Measurements from ENCODE around the gene MRO. TPM values are rescaled to one million over a fixed set of nuclear protein-coding genes. Genes with fewer than 3 reads are reported as not detected.
"Not testable (repeated sequence)": the region's sequence is repeated elsewhere in the genome, so short reads cannot be mapped to it uniquely, and the experiment has no call there.

MRO gene
- total RNA-seq, 1 donor from 2014 or later, result not detected

DNA sequence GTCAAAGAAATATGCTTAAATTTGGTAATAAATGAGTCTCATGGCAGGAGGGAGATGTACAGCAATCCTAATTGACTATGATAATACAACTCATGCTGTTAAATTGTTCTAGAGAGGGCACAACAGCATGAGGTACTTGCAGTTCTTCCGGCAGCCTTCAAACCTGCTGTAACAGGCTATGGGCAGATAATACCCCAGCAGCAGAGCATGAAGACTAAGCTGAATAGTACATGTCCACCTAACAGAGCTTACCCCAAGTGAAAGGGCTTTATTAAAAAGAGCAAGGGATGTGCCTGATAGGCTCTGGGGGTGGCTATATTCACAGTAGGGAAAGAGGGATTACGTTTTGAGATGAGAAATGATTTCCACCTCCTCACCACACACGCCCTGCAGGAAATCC is 28.9 kb downstream of the MRO start:
- intact Hi-C loops (cut with DNase I), result no loop called here
- no peaks in the 10 kb centered on the region for H3K36me3 ChIP-seq
- H3K4me1 ChIP-seq, result no peaks in the 10 kb centered on the region
- no peaks in the 10 kb centered on the region for H3K27me3 ChIP-seq
- no peak overlapping the region for H3K27ac ChIP-seq
- no peak for TF ChIP-seq POLR2A (IDR thresholded peaks at IDR 0.05)
- H3K4me3 ChIP-seq, result no peak overlapping the region
- DNase-seq (ENCODE audit: extremely low spot score in 2 of 2), result no peak
- no peaks in the 10 kb centered on the region for H3K9me3 ChIP-seq

DNA sequence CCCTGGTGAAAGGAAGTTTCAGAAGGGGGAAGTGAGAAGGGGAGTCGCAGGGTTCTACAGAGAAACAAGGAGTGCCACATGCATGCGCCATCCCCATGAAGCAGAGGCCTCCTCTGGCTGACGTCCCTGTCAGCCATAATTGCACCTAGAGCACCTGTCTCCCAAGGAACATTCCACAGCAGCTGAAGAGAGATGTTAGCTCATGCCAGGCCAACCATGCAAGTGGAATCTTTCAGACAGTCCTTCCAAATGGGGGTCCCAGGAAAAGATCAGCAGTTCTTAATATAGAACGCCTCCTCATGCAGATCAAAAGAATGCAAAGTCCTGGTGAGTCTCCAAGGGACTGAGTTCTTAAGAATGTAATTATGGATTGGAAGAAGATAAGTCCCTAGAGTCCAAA is 29.6 kb downstream of the MRO start:
- intact Hi-C loops (cut with DNase I), result no loop called here
- H3K36me3 ChIP-seq, result no peaks in the 10 kb centered on the region
- H3K4me1 ChIP-seq, result no peaks in the 10 kb centered on the region
- no peak overlapping the region for H3K4me3 ChIP-seq
- no peaks in the 10 kb centered on the region for H3K27me3 ChIP-seq
- no peaks in the 10 kb centered on the region for H3K9me3 ChIP-seq
- TF ChIP-seq POLR2AphosphoS5 (IDR thresholded peaks at IDR 0.05; ENCODE audit: insufficient read depth in 1 of 2, low read depth in 1 of 2) (no peak), POLR2A (IDR thresholded peaks at IDR 0.05) (no peak)
- TF ChIP-seq, protein P1, sequence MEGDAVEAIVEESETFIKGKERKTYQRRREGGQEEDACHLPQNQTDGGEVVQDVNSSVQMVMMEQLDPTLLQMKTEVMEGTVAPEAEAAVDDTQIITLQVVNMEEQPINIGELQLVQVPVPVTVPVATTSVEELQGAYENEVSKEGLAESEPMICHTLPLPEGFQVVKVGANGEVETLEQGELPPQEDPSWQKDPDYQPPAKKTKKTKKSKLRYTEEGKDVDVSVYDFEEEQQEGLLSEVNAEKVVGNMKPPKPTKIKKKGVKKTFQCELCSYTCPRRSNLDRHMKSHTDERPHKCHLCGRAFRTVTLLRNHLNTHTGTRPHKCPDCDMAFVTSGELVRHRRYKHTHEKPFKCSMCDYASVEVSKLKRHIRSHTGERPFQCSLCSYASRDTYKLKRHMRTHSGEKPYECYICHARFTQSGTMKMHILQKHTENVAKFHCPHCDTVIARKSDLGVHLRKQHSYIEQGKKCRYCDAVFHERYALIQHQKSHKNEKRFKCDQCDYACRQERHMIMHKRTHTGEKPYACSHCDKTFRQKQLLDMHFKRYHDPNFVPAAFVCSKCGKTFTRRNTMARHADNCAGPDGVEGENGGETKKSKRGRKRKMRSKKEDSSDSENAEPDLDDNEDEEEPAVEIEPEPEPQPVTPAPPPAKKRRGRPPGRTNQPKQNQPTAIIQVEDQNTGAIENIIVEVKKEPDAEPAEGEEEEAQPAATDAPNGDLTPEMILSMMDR (IDR thresholded peaks at IDR 0.05), result no peak
- H3K27ac ChIP-seq, result no peak overlapping the region
- no peak for DNase-seq (ENCODE audit: extremely low spot score in 2 of 2)

DNA sequence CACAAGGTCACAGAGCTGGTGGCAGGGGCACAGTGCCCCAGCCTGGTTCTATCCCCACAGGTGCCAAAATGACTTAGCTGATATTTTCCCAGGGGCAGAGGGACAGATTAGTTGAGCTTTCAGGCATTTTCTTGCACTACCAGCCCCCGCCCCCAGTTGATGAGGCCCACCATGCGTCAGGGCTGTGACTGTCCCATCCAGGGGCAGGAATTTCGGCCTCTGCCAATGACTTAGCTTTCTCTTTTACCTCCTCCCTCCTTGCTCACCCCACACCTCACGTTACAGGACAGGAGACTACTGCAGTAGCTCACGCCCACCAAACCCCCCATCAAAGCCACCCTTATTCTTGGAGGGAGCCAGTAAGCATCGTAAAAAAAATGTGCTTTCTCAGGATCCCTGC is 31.5 kb downstream of the MRO start:
- no peaks in the 10 kb centered on the region for H3K27me3 ChIP-seq
- no peaks in the 10 kb centered on the region for H3K9me3 ChIP-seq
- no peaks in the 10 kb centered on the region for H3K36me3 ChIP-seq
- TF ChIP-seq POLR2AphosphoS5 (IDR thresholded peaks at IDR 0.05; ENCODE audit: insufficient read depth in 1 of 2, low read depth in 1 of 2) (no peak), POLR2A (IDR thresholded peaks at IDR 0.05) (no peak)
- TF ChIP-seq, protein P1 (IDR thresholded peaks at IDR 0.05), result no peak
- DNase-seq (ENCODE audit: extremely low spot score in 2 of 2), result no peak
- no peak overlapping the region for H3K4me3 ChIP-seq
- H3K4me1 ChIP-seq, result no peaks in the 10 kb centered on the region
- intact Hi-C loops (cut with DNase I), result no loop called here
- no peak overlapping the region for H3K27ac ChIP-seq

DNA sequence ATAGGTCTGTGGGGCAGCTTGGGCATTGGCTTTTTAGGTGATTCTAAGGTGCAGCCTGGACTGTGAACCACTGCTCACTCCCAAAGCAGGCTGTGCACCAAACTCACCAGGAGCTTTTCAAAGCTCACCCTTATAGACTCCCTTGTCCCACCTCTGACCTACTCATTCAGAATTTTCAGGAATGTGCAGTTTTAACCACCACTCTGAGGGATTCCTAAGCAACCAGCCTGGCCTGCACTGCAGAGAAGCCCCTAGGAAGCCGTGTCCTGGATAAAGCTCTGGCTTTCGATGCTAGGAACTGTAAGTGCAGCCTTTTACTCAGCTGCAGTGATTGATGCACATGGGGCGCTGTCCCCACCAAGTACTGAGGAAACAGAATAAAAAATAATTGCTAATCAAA is 33.0 kb downstream of the MRO start:
- Histone ChIP-seq H3K4me1 (no peaks in the 10 kb centered on the region), H3K27me3 (no peaks in the 10 kb centered on the region), H3K36me3 (no peaks in the 10 kb centered on the region), H3K9me3 (no peaks in the 10 kb centered on the region), H3K27ac (no peak overlapping the region), H3K4me3 (no peak overlapping the region)
- TF ChIP-seq POLR2A (IDR thresholded peaks at IDR 0.05), result no peak
- no peak for TF ChIP-seq POLR2AphosphoS5 (IDR thresholded peaks at IDR 0.05; ENCODE audit: insufficient read depth in 1 of 2, low read depth in 1 of 2)
- no peak for DNase-seq (ENCODE audit: extremely low spot score in 2 of 2)
- intact Hi-C loops (cut with DNase I), result no loop called here

DNA sequence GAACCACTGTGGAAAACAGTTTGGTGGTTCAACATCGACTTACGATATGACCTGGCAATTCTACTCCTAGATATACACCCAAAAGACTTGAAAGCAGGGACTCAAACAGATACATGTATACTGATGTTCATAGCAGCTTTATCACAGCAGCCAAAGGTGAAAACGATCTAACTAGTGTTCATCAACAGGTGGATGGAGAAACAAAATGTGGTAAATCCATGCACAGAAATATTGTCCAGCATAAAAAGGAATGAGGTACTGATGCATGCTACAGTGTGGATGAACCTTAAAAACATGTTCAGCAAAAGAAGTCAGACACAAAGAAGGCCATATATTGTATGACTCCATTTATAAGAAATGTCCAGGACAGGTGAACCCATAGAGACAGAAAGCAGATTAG is 36.3 kb downstream of the MRO start:
- Histone ChIP-seq H3K27ac (no peak overlapping the region), H3K27me3 (no peaks in the 10 kb centered on the region), H3K4me1 (no peaks in the 10 kb centered on the region), H3K4me3 (no peak overlapping the region), H3K9me3 (no peaks in the 10 kb centered on the region), H3K36me3 (no peaks in the 10 kb centered on the region)
- no peak for DNase-seq (ENCODE audit: extremely low spot score in 2 of 2)
- intact Hi-C loops (cut with DNase I), result no loop called here
- TF ChIP-seq, protein P1 (IDR thresholded peaks at IDR 0.05), result no peak
- TF ChIP-seq POLR2AphosphoS5 (IDR thresholded peaks at IDR 0.05; ENCODE audit: insufficient read depth in 1 of 2, low read depth in 1 of 2) (no peak), POLR2A (IDR thresholded peaks at IDR 0.05) (no peak)

DNA sequence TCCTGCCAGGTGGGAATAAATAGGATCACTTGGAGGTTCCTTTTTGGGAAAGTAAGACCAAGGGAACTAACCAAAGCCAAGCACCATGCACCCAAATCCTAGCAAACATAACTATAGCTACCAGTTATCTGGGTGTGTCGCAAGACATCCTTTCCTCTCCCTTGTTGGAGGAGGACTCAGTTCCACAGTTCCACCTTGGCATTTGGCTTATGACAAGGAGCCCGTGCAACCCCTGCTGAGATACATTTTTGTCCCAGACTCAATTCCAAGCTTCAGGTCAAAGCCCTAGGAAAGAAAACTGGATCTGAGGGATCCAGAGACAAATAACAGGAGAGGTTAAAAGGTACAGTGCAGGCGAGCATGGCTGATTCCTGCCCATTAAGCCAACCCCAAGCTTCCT is 40.8 kb downstream of the MRO start:
- H3K4me3 ChIP-seq; H3K36me3 ChIP-seq; DNase-seq (ENCODE audit: extremely low spot score in 2 of 2); H3K9me3 ChIP-seq; intact Hi-C loops (cut with DNase I); H3K27me3 ChIP-seq; H3K4me1 ChIP-seq; H3K27ac ChIP-seq: not testable (repeated sequence)

DNA sequence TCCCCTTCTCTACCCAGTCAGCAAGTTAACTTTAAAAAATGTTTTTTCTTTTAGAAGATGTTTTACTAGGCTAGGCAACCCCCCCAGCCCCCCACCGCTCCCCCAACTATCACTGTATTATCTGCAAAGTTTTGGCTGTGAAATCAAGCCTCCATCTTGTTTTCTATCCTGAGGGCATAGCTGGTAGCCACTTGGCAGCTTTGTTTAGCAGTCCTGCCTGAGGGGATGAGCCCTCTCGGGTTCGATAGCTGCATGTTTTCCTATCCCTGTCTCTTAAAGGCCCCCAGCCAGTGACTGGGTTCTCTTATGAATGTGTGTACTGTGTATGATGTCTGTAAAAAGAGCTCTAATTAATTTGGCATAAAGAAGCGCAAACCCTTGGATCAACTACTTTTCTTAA is 43.4 kb downstream of the MRO start:
- no peaks in the 10 kb centered on the region for H3K4me1 ChIP-seq
- H3K36me3 ChIP-seq, result no peaks in the 10 kb centered on the region
- H3K27ac ChIP-seq, result no peak overlapping the region
- TF ChIP-seq POLR2AphosphoS5 (IDR thresholded peaks at IDR 0.05; ENCODE audit: insufficient read depth in 1 of 2, low read depth in 1 of 2), result no peak
- TF ChIP-seq, protein P1 (IDR thresholded peaks at IDR 0.05), result no peak
- TF ChIP-seq POLR2A (IDR thresholded peaks at IDR 0.05), result no peak
- intact Hi-C loops (cut with DNase I), result no loop called here
- no peaks in the 10 kb centered on the region for H3K27me3 ChIP-seq
- DNase-seq (ENCODE audit: extremely low spot score in 2 of 2), result no peak
- no peaks in the 10 kb centered on the region for H3K9me3 ChIP-seq
- no peak overlapping the region for H3K4me3 ChIP-seq
